OCI-LY3 (cell line): ENCODE data around the gene KLRD1.
"Not testable (repeated sequence)": the region's sequence is repeated elsewhere in the genome, so short reads cannot be mapped to it uniquely, and the experiment has no call there.

ENCODE experiments used
- H2AFZ ChIP-seq: fragments of 200-600, 300-600 bp; shearing (Covaris generic); 2 replicates; pipeline ENCODE4 v1.6.0; 2014; ENCODE audit warnings: antibody characterized with exemption, low read depth, low read length
- H3K27ac ChIP-seq: fragments of 200-600, 300-600 bp; sonication (generic); 2 replicates; pipeline ENCODE4 v1.5.1; 2014; ENCODE audit warnings: mild to moderate bottlenecking, low read length, moderate library complexity, mixed read lengths
- H3K27me3 ChIP-seq: fragments of 200-600, 300-600 bp; sonication (generic); 2 replicates; pipeline ENCODE4 v1.6.1; 2014; ENCODE audit warnings: low read depth, low read length, mixed read lengths
- H3K36me3 ChIP-seq: fragments of 200-600, 300-600 bp; sonication (generic); replicated peaks from 2 replicates; pipeline ENCODE3; 2014; ENCODE audit warnings: low read depth, low read length, mixed read lengths
- H3K4me1 ChIP-seq: fragments of 300-600, 200-600 bp; sonication (generic); 2 replicates; pipeline ENCODE4 v1.6.1; 2014; ENCODE audit warnings: low read length, mixed read lengths
- H3K4me2 ChIP-seq: fragments of 200-600, 300-600 bp; sonication (generic); 2 replicates; pipeline ENCODE4 v1.6.1; 2014; ENCODE audit warnings: low read length, mixed read lengths
- H3K4me3 ChIP-seq: fragments of 300-600, 200-600 bp; sonication (generic); 2 replicates; pipeline ENCODE4 v1.5.1; 2014; ENCODE audit warnings: antibody characterized with exemption, mild to moderate bottlenecking, low read length, moderate library complexity
- H3K79me2 ChIP-seq: fragments of 300-600, 200-600 bp; shearing (Covaris generic); 2 replicates; pipeline ENCODE4 v1.6.1; 2014; ENCODE audit warnings: mild to moderate bottlenecking, low read length, mixed read lengths
- H3K9ac ChIP-seq: fragments of 300-600, 200-600 bp; shearing (Covaris generic); 2 replicates; pipeline ENCODE4 v1.6.0; 2014; ENCODE audit warnings: mild to moderate bottlenecking, low read length, moderate library complexity
- H3K9me3 ChIP-seq: fragments of 200-600, 300-600 bp; shearing (Covaris generic); 2 replicates; pipeline ENCODE4 v1.6.1; 2014; ENCODE audit warnings: low read length, mixed read lengths; ENCODE audit not compliant: insufficient read depth
- H4K20me1 ChIP-seq: fragments of 200-600, 300-600 bp; sonication (generic); 2 replicates; pipeline ENCODE4 v1.6.1; 2016; ENCODE audit warnings: low read length, mixed read lengths; ENCODE audit not compliant: insufficient read depth
- CTCF ChIP-seq: fragments of 200-600, 300-600 bp; sonication (generic); IDR thresholded peaks from 2 replicates; pipeline ENCODE4 v1.5.1; 2014; ENCODE audit warnings: antibody characterized with exemption, low read length, low read depth
- EZH2phosphoT487 ChIP-seq: fragments of 200-600 bp; shearing (Covaris generic); IDR thresholded peaks from 2 replicates; pipeline ENCODE4 v1.6.1; 2018; ENCODE audit warnings: antibody characterized with exemption, mixed run types, low read depth

The KLRD1 gene

GRCh38 chr12:10368206-10369171 lies 60.8 kb downstream of the KLRD1 start:
- Histone ChIP-seq H3K36me3 (no peaks in the 10 kb centered on the region), H3K27ac (peak overlapping the region; percentile 95), H4K20me1 (no peaks in the 10 kb centered on the region), H3K9me3 (no peaks in the 10 kb centered on the region), H3K4me1 (peaks cover 63% of the 10 kb centered on the region), H3K79me2 (no peaks in the 10 kb centered on the region), H3K27me3 (no peaks in the 10 kb centered on the region), H3K4me3 (peak overlapping the region; percentile 12; the same call in 1 of the 2 replicates), H2AFZ (peak overlapping the region; percentile 47; the same call in 1 of the 2 replicates), H3K9ac (peak overlapping the region; percentile 39; the same call in 1 of the 2 replicates), H3K4me2 (peak overlapping the region; percentile 57)
- TF ChIP-seq EZH2phosphoT487 (no peak), CTCF (no peak)

- no peak overlapping the region for H2AFZ ChIP-seq
- H3K4me1 ChIP-seq = peaks cover 61% of the 10 kb centered on the region
- no peaks in the 10 kb centered on the region for H3K9me3 ChIP-seq
- no peak overlapping the region for H3K9ac ChIP-seq
- H4K20me1 ChIP-seq = no peaks in the 10 kb centered on the region
- H3K4me2 ChIP-seq = no peak overlapping the region
- no peaks in the 10 kb centered on the region for H3K27me3 ChIP-seq
- no peaks in the 10 kb centered on the region for H3K79me2 ChIP-seq
- H3K27ac ChIP-seq = no peak overlapping the region; the same call in 1 of the 2 replicates
- no peaks in the 10 kb centered on the region for H3K36me3 ChIP-seq
- H3K4me3 ChIP-seq = no peak overlapping the region
- no peak for TF ChIP-seq EZH2phosphoT487
- no peak for TF ChIP-seq CTCF
Measured at GRCh38 chr12:10369557-10370415, 62.1 kb downstream of the KLRD1 start.

- not testable (repeated sequence) for H3K36me3 ChIP-seq, H3K4me2 ChIP-seq, H2AFZ ChIP-seq, H3K79me2 ChIP-seq, H4K20me1 ChIP-seq, H3K9me3 ChIP-seq, H3K9ac ChIP-seq, H3K4me3 ChIP-seq, H3K27me3 ChIP-seq, H3K27ac ChIP-seq
- H3K4me1 ChIP-seq = peaks cover 50% of the 10 kb centered on the region
Measured at GRCh38 chr12:10371893-10372535, 64.3 kb downstream of the KLRD1 start.

GRCh38 chr12:10372559-10372958 lies 64.9 kb downstream of the KLRD1 start:
- TF ChIP-seq EZH2phosphoT487 (no peak), CTCF (no peak)
- Histone ChIP-seq H3K27ac (no peak overlapping the region), H3K9ac (no peak overlapping the region), H4K20me1 (no peaks in the 10 kb centered on the region), H3K27me3 (no peaks in the 10 kb centered on the region), H3K9me3 (no peaks in the 10 kb centered on the region), H3K4me1 (peaks cover 45% of the 10 kb centered on the region), H3K36me3 (no peaks in the 10 kb centered on the region), H3K79me2 (no peaks in the 10 kb centered on the region), H3K4me3 (no peak overlapping the region), H3K4me2 (no peak overlapping the region), H2AFZ (0 out of 2 replicates have a peak overlapping the region, but pooled peaks have one; percentile 22)
